ENCODE data around the gene HNRNPUL2. TPM values are rescaled to one million over a fixed set of nuclear protein-coding genes. Genes with fewer than 3 reads are reported as not detected.
A peak's percentile ranks its signal among the peaks of the same experiment; 100 is the strongest.

HNRNPUL2 gene
- polyA plus RNA-seq, 3 donors = 0.33 to 13.8 (median 0.88) TPM

DNA sequence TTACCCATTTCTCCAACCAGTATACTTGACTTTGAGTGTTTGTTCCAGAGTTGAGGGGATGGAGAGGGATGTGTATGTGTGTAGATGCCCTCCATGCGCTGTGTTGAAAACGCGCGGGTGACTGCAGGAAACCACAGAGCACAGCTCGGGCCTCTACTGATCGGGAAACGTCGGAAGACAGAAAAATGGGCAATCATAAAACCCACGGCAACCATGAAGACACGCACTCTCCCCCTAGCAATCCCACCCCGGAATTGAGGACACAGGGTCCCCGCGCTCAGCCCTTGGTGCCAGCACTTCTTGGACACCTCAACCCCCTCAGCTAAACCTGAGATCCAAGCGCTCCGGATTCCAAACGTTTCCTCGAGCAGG lies 56.0 kb downstream of the HNRNPUL2 start:
- TF ChIP-seq, protein P1, sequence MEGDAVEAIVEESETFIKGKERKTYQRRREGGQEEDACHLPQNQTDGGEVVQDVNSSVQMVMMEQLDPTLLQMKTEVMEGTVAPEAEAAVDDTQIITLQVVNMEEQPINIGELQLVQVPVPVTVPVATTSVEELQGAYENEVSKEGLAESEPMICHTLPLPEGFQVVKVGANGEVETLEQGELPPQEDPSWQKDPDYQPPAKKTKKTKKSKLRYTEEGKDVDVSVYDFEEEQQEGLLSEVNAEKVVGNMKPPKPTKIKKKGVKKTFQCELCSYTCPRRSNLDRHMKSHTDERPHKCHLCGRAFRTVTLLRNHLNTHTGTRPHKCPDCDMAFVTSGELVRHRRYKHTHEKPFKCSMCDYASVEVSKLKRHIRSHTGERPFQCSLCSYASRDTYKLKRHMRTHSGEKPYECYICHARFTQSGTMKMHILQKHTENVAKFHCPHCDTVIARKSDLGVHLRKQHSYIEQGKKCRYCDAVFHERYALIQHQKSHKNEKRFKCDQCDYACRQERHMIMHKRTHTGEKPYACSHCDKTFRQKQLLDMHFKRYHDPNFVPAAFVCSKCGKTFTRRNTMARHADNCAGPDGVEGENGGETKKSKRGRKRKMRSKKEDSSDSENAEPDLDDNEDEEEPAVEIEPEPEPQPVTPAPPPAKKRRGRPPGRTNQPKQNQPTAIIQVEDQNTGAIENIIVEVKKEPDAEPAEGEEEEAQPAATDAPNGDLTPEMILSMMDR (IDR thresholded peaks at IDR 0.05) = no peak
- Mint-ChIP-seq H3K27me3 (ENCODE audit: low read depth in 3 of 3) (no peaks in the 10 kb centered on the region), H3K4me3 (peak overlapping the region; percentile 99), H3K36me3 (peaks cover 15 to 43% of the 10 kb centered on the region in 2 donors), H3K4me1 (peaks cover 59% of the 10 kb centered on the region), H3K9me3 (peaks cover 0 to 2% (median 0%) of the 10 kb centered on the region in 7 donors), H3K27ac (peak overlapping the region; percentile 92 to 97 (median 95))
- H4K20me1 ChIP-seq (ENCODE audit: insufficient read depth, low read length) = peaks cover 23% of the 10 kb centered on the region
- H3K36me3 ChIP-seq (replicated peaks in 1 of 2; ENCODE audit: control insufficient read depth in 1 of 2, insufficient read depth in 2 of 2, low read length in 2 of 2) = peaks cover 13 to 39% of the 10 kb centered on the region in 2 donors
- no peaks in the 10 kb centered on the region for H3K9me3 ChIP-seq (replicated peaks in 1 of 2; ENCODE audit: control insufficient read depth in 1 of 2, insufficient read depth in 1 of 2, low read length in 2 of 2)
- peaks cover 75% of the 10 kb centered on the region for H3K79me2 ChIP-seq (ENCODE audit: insufficient read depth, low read length)
- H3K27ac ChIP-seq (ENCODE audit: low read depth in 1 of 2, low read length in 2 of 2) = peak overlapping the region; percentile 83
- intact Hi-C loops (cut with micrococcal nuclease) = no loop called here
- H3K4me2 ChIP-seq (replicated peaks; ENCODE audit: extremely low read depth, low read length, poor library complexity, severe bottlenecking) = peak overlapping the region; percentile 83
- peaks cover 39% of the 10 kb centered on the region in 2 donors for H3K4me1 ChIP-seq (ENCODE audit: control insufficient read depth in 1 of 2, insufficient read depth in 2 of 2, low read length in 2 of 2)
- WGBS (ENCODE audit: insufficient coverage) = 0% methylated on average over 16 of the region's 17 CpGs
- H3K27me3 ChIP-seq (ENCODE audit: control insufficient read depth in 2 of 2, insufficient read depth in 2 of 2, low read length in 2 of 2) = no peaks in the 10 kb centered on the region
- peak in 1 of 3 donors; percentile 10 for DNase-seq
- peak overlapping the region; percentile 48 to 99 (median 93) for H3K4me3 ChIP-seq (replicated peaks in 1 of 3; ENCODE audit: low read depth in 2 of 3, low read length in 3 of 3)
- H2AFZ ChIP-seq (ENCODE audit: insufficient read depth, low read depth, low read length, poor library complexity, severe bottlenecking) = peak overlapping the region; percentile 97
- H3K9ac ChIP-seq (ENCODE audit: insufficient read depth, low read length, poor library complexity, severe bottlenecking) = peak overlapping the region; percentile 77

DNA sequence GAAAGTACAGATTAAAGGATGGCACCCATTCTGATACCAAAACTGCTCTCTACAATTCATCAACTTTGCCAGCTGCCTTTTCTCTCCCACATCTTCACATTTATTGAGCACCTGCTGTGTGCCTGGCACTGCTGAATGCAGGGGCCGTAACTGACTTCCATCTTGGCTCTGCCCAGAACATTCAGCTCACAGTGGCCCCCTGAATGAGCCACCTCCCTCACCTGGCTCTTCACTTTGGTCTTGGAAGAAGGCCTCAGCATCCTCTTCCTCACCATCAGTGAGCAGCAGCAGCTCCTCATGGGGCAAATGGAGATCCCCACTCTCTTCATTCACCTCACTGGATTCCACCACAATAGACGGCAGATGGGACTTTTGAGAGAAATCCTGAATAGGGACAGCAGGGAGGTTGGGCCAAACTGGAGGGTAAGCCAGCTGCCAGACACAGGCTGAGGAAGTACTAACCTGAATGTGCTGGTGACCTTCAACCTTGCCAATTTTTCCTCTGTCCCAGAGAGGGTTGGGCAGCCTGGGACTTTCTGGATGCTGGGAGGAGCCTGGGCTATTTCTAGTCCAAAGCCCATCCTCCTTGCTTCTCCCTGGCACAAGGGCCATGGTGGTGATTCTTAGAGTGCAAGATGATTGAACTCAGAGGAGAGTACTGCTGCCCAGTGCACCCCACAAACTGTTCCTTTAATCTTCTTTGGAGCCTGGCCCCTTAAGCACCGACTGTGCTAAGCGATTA lies 57.7 kb downstream of the HNRNPUL2 start:
- WGBS (ENCODE audit: insufficient coverage) = 100% methylated on average over 1 of the region's 4 CpGs

More for the DNA sequence above, 57.7 kb downstream of the HNRNPUL2 start:
- Histone ChIP-seq H3K79me2 (ENCODE audit: insufficient read depth, low read length) (peaks cover 78% of the 10 kb centered on the region), H3K27ac (ENCODE audit: low read depth in 1 of 2, low read length in 2 of 2) (no peak overlapping the region), H4K20me1 (ENCODE audit: insufficient read depth, low read length) (peaks cover 25% of the 10 kb centered on the region), H3K4me2 (replicated peaks; ENCODE audit: extremely low read depth, low read length, poor library complexity, severe bottlenecking) (no peak overlapping the region), H3K4me1 (ENCODE audit: control insufficient read depth in 1 of 2, insufficient read depth in 2 of 2, low read length in 2 of 2) (peaks cover 43 to 47% of the 10 kb centered on the region in 2 donors), H3K9me3 (replicated peaks in 1 of 2; ENCODE audit: control insufficient read depth in 1 of 2, insufficient read depth in 1 of 2, low read length in 2 of 2) (no peaks in the 10 kb centered on the region), H3K4me3 (replicated peaks in 1 of 3; ENCODE audit: low read depth in 2 of 3, low read length in 3 of 3) (no peak overlapping the region), H3K27me3 (ENCODE audit: control insufficient read depth in 2 of 2, insufficient read depth in 2 of 2, low read length in 2 of 2) (no peaks in the 10 kb centered on the region), H3K36me3 (replicated peaks in 1 of 2; ENCODE audit: control insufficient read depth in 1 of 2, insufficient read depth in 2 of 2, low read length in 2 of 2) (peaks cover 10 to 27% of the 10 kb centered on the region in 2 donors), H3K9ac (ENCODE audit: insufficient read depth, low read length, poor library complexity, severe bottlenecking) (no peak overlapping the region), H2AFZ (ENCODE audit: insufficient read depth, low read depth, low read length, poor library complexity, severe bottlenecking) (no peak overlapping the region)
- DNase-seq = no peak
- TF ChIP-seq, protein P1 (IDR thresholded peaks at IDR 0.05) = no peak
- Mint-ChIP-seq H3K4me3 (no peak overlapping the region), H3K36me3 (peaks cover 8 to 27% of the 10 kb centered on the region in 2 donors), H3K9me3 (peaks cover 0 to 2% (median 0%) of the 10 kb centered on the region in 7 donors), H3K27ac (peak overlapping the region in 3 of 7 donors; percentile 46 to 85 (median 77)), H3K4me1 (peaks cover 60% of the 10 kb centered on the region), H3K27me3 (ENCODE audit: low read depth in 3 of 3) (no peaks in the 10 kb centered on the region)
- intact Hi-C loops (cut with micrococcal nuclease) = no loop called here
